K562 (cell line): ENCODE measurements around the gene C11orf91. TPM values are rescaled to one million over a fixed set of nuclear protein-coding genes. Genes with fewer than 3 reads are reported as not detected.
A peak's percentile ranks its signal among the peaks of the same experiment; 100 is the strongest.

ENCODE experiments used
- ATAC-seq: fragments of 200-7000 bp; cut with Tn5 transposase; 3 replicates; pipeline ENCODE4 v1.9.1; 2020; ENCODE audit warnings: moderate library complexity
- BruUV-seq: library from RNA; stranded (reverse); fragments of 400-500 nt; replicated peaks from 2 replicates; lab custom pipeline; 2021; lab: Mats Ljungman, UMichigan
- CTCF ChIA-PET: fragments of 300-600 bp; formaldehyde crosslinking; extraction: SDS; loops from one replicate; lab custom pipeline; 2021; ENCODE audit warnings: low intra/inter-chr PET ratio; lab: Yijun Ruan, JAX
- POLR2A ChIA-PET: fragments of 300-600, 350-650 bp; sonication (Branson Sonifier 250); formaldehyde crosslinking; extraction: SDS; loops from one replicate; lab custom pipeline; 2021; ENCODE audit warnings: antibody characterized with exemption, inconsistent platforms; lab: Yijun Ruan, JAX
- DNase-seq, 4 experiments: peaks; one replicate each; pipeline versions ENCODE4 v3.0.0 to v3.0.0-alpha.2; 2011 to 2018; ENCODE audit warnings: low spot score in 3 of 4, mixed read lengths in 3 of 4; ENCODE audit errors: extremely low read depth in 1 of 4
- FAIRE-seq: peaks from 2 replicates; lab custom pipeline; 2011; peaks lifted over from hg19 to GRCh38; lab: Jason Lieb, UNC
- H2AFZ ChIP-seq: 2 replicates; pipeline ENCODE4 v1.6.0; 2011; ENCODE audit warnings: low read depth, low read length, control low read depth, inconsistent platforms
- H3K27ac ChIP-seq: fragments of 200-600 bp; 3 replicates; pipeline ENCODE4 v1.8.0; 2011; ENCODE audit warnings: low read depth, mild to moderate bottlenecking, control low read depth, inconsistent platforms, low read length, moderate library complexity, mixed read lengths; ENCODE audit errors: extremely low read depth
- H3K27me3 ChIP-seq, 2 experiments: fragments of 300-600 bp in 1 of 2; 2 replicates in 1 of 2; 3 replicates in 1 of 2; pipeline versions ENCODE4 v1.6.0 to v1.8.0; 2011; ENCODE audit warnings: inconsistent platforms in 2 of 2, low read length in 2 of 2, mild to moderate bottlenecking in 1 of 2, mixed read lengths in 1 of 2, moderate library complexity in 1 of 2; ENCODE audit not compliant: control insufficient read depth in 2 of 2, insufficient read depth in 2 of 2
- H3K36me3 ChIP-seq: fragments of 300-600 bp; 3 replicates; pipeline ENCODE4 v1.8.0; 2011; ENCODE audit warnings: mild to moderate bottlenecking, low read length, inconsistent platforms; ENCODE audit not compliant: control insufficient read depth, insufficient read depth
- H3K4me1 ChIP-seq, 2 experiments: fragments of 200-600 bp in 1 of 2; replicated peaks in 1 of 2; 2 replicates in 1 of 2; 3 replicates in 1 of 2; pipeline versions ENCODE4 v1.5.1 to v1.8.0; 2011; ENCODE audit warnings: inconsistent platforms in 2 of 2, low read length in 2 of 2, mild to moderate bottlenecking in 1 of 2, mixed read lengths in 1 of 2, moderate library complexity in 1 of 2; ENCODE audit not compliant: control insufficient read depth in 2 of 2, insufficient read depth in 2 of 2
- H3K4me2 ChIP-seq: 2 replicates; pipeline ENCODE4 v1.6.1; 2011; ENCODE audit warnings: low read length, control low read depth, inconsistent platforms, mixed read lengths; ENCODE audit not compliant: insufficient read depth
- H3K4me3 ChIP-seq: fragments of 200-600 bp; sonication (generic), shearing (Covaris generic); 2 replicates; pipeline ENCODE4 v1.5.1; 2016; ENCODE audit warnings: control low read depth, inconsistent platforms
- H3K79me2 ChIP-seq: fragments of 200-600 bp; 3 replicates; pipeline ENCODE4 v1.8.0; 2011; ENCODE audit warnings: low read length, inconsistent platforms; ENCODE audit not compliant: control insufficient read depth, insufficient read depth
- H3K9ac ChIP-seq, 2 experiments: 2 replicates each; pipeline versions ENCODE4 v1.6.0 to v1.6.1; 2011; ENCODE audit warnings: low read depth in 2 of 2, low read length in 2 of 2, control low read depth in 1 of 2, inconsistent platforms in 1 of 2, mild to moderate bottlenecking in 1 of 2, mixed read lengths in 1 of 2; ENCODE audit not compliant: insufficient read depth in 1 of 2
- H3K9me1 ChIP-seq: one replicate; pipeline ENCODE4 v1.6.0; 2011; ENCODE audit warnings: inconsistent platforms, mild to moderate bottlenecking, low read length, moderate library complexity; ENCODE audit not compliant: control insufficient read depth, insufficient read depth
- H3K9me3 ChIP-seq: replicated peaks from 2 replicates; pipeline ENCODE4 v1.5.1; 2011; ENCODE audit warnings: low read depth, low read length, inconsistent platforms; ENCODE audit not compliant: control insufficient read depth, insufficient read depth
- H4K20me1 ChIP-seq: replicated peaks from 2 replicates; pipeline ENCODE4 v1.6.1; 2011; ENCODE audit warnings: low read length, inconsistent platforms, mixed read lengths; ENCODE audit not compliant: control insufficient read depth, insufficient read depth
- ATF1 ChIP-seq, 2 experiments: fragments of 450-650 bp in 1 of 2; IDR thresholded peaks; 2 replicates each; pipeline ENCODE4 v1.6.1; 2016; ENCODE audit warnings: missing compliant biosample characterization in 1 of 2, missing genetic modification characterization in 1 of 2
- CREB1 ChIP-seq, 2 experiments: sonication (generic) in 1 of 2; formaldehyde crosslinking in 1 of 2; IDR thresholded peaks; 2 replicates each; pipeline versions ENCODE4 v1.6.1 to v1.8.0; 2012 to 2022; ENCODE audit warnings: inconsistent platforms in 1 of 2, mild to moderate bottlenecking in 1 of 2, missing genetic modification reagents in 1 of 2, moderate library complexity in 1 of 2
- E2F6 ChIP-seq, 2 experiments: IDR thresholded peaks; 2 replicates each; pipeline ENCODE4 v1.6.1; 2011; ENCODE audit warnings: borderline replicate concordance in 1 of 2, control low read depth in 1 of 2, low read depth in 1 of 2, low read length in 1 of 2, mild to moderate bottlenecking in 1 of 2, mixed read lengths in 1 of 2, moderate library complexity in 1 of 2; ENCODE audit not compliant: insufficient read depth in 1 of 2, insufficient read length in 1 of 2, poor library complexity in 1 of 2, severe bottlenecking in 1 of 2; ENCODE audit errors: extremely low read depth in 1 of 2
- ETV6 ChIP-seq, 3 experiments: fragments of 150-350 bp in 1 of 3; sonication (generic) in 1 of 3; formaldehyde crosslinking in 1 of 3; IDR thresholded peaks; 2 replicates each; pipeline versions ENCODE4 v1.6.1 to v1.8.0; 2014 to 2022; ENCODE audit warnings: borderline replicate concordance in 2 of 3, low read depth in 2 of 3, antibody characterized with exemption in 1 of 3, low read length in 1 of 3, mild to moderate bottlenecking in 1 of 3, missing genetic modification reagents in 1 of 3
- FIP1L1 ChIP-seq: fragments of 200-400 bp; formaldehyde crosslinking; IDR thresholded peaks from 2 replicates; pipeline ENCODE4 v1.6.1; 2018; ENCODE audit warnings: mild to moderate bottlenecking, low read depth, low read length; ENCODE audit not compliant: poor library complexity, severe bottlenecking
- ILK ChIP-seq: fragments of 450-650 bp; IDR thresholded peaks from 2 replicates; pipeline ENCODE4 v1.6.1; 2016; ENCODE audit warnings: missing genetic modification characterization, low read depth, mild to moderate bottlenecking, missing compliant biosample characterization, moderate library complexity, borderline replicate concordance
- L3MBTL2 ChIP-seq: fragments of 450-650 bp; IDR thresholded peaks from 2 replicates; pipeline ENCODE4 v1.6.1; 2016; ENCODE audit warnings: mild to moderate bottlenecking, moderate library complexity
- POLR2A ChIP-seq: fragments of 450-650 bp; conservative IDR thresholded peaks from 2 replicates; pipeline ENCODE4 v1.6.1; 2016
- POLR2AphosphoS5 ChIP-seq: IDR thresholded peaks from 2 replicates; pipeline ENCODE4 v1.6.1; 2011; ENCODE audit warnings: mild to moderate bottlenecking, low read depth, low read length, moderate library complexity; ENCODE audit not compliant: control insufficient read depth, insufficient read depth
- RBBP5 ChIP-seq: fragments of 200-600 bp; sonication (generic); IDR thresholded peaks from 2 replicates; pipeline ENCODE4 v1.6.1; 2012; ENCODE audit warnings: borderline replicate concordance, mild to moderate bottlenecking, low read length, control low read depth, inconsistent platforms; ENCODE audit not compliant: insufficient read depth, poor library complexity, severe bottlenecking
- ZBTB11 ChIP-seq, 3 experiments: fragments of 200-800 bp in 1 of 3; fragments of 250-450 bp in 1 of 3; fragments of 450-650 bp in 1 of 3; sonication (Bioruptor Pico) in 1 of 3; sonication (Bioruptor generic) in 1 of 3; formaldehyde crosslinking in 1 of 3; IDR thresholded peaks; 2 replicates each; pipeline versions ENCODE4 v1.6.1 to v1.8.0; 2016 to 2022; ENCODE audit warnings: mild to moderate bottlenecking in 2 of 3, missing genetic modification characterization in 2 of 3, missing compliant biosample characterization in 1 of 3, moderate library complexity in 1 of 3
- ZNF444 ChIP-seq: fragments of 250-450 bp; sonication (Bioruptor Pico); IDR thresholded peaks from 2 replicates; pipeline ENCODE4 v1.4.0; 2020; ENCODE audit warnings: mild to moderate bottlenecking, moderate library complexity
- ZNF511 ChIP-seq: sonication (generic); formaldehyde crosslinking; IDR thresholded peaks from 2 replicates; pipeline ENCODE4 v1.8.0; 2022; ENCODE audit warnings: mild to moderate bottlenecking, missing genetic modification reagents
- WGBS: fragments of 100-300 bp; shearing (Covaris generic); methylation state at CpG from one replicate; pipeline ENCODE4 v1.1.6; 2016; ENCODE audit warnings: low coverage, mixed read lengths; ENCODE audit not compliant: insufficient coverage; ENCODE audit errors: missing lambda C conversion rate; 5-methylcytosine and 5-hydroxymethylcytosine counted together
- in situ Hi-C: fragments of 300-500 bp; cut with MboI; formaldehyde crosslinking; loops from 4 replicates; pipeline ENCODE4 v1.15.0; 2018; ENCODE audit warnings: inconsistent platforms, mixed read lengths
- intact Hi-C: fragments of 100-400 bp; cut with micrococcal nuclease; formaldehyde crosslinking; loops from 2 replicates; pipeline ENCODE4 v1.14.2; 2022
- polyA plus RNA-seq, 8 experiments: library from polyadenylated mRNA; depleted of rRNA in 4 of 8; stranded (reverse) in 5 of 8; unstranded in 3 of 8; fragments of >200 nt; fragmentation: Nextera tagmentation in 2 of 8; fragmentation: Illumina TruSeq in 1 of 8; extraction: Ambion mirVana in 2 of 8; extraction: Trizol in 1 of 8; gene quantifications; 2 replicates each; pipeline versions ENCODE4 v1.2.1 to v1.2.3, GENCODE V29; 2011 to 2014; ENCODE audit warnings: inconsistent platforms in 1 of 8, missing spikeins in 1 of 8
- total RNA-seq, 7 experiments: library from RNA; depleted of rRNA in 6 of 7; stranded (reverse); fragments of >200 nt in 6 of 7; fragmentation: Illumina TruSeq in 2 of 7; extraction: Trizol in 2 of 7; gene quantifications; 2 replicates each; pipeline versions ENCODE4 v1.2.1 to v1.2.3, GENCODE V29; 2011 to 2021; ENCODE audit warnings: low replicate concordance in 1 of 7

The C11orf91 gene
- total and polyA plus RNA-seq, 9 of the 15 experiments (the other 6 are each of a cell fraction or from before 2014, with no cell fraction given): not detected

GRCh38 chr11:33736148-33736812 lies 35.7 kb upstream of the C11orf91 start, which contains the start of gene CD59:
Gene CD59 (minus strand): TSS chr11:33736423. CDS start chr11:33722445, 13,978 bp downstream.
- Histone ChIP-seq H3K9me1 (no peaks in the 10 kb centered on the region), H3K27ac (peak within 1 kb of the TSS; percentile 90), H3K4me3 (peak within 1 kb of the TSS; percentile 79), H4K20me1 (peaks cover 11% of the 10 kb centered on the region; the same call in 1 of the 2 replicates), H3K79me2 (peaks cover 52% of the 10 kb centered on the region), H3K27me3 (no peaks in the 10 kb centered on the region), H3K9me3 (no peaks in the 10 kb centered on the region; the same call in 1 of the 2 replicates), H3K4me1 (peaks cover 16 to 53% of the 10 kb centered on the region in 2 experiments; a peak in 4 of 5 replicates), H3K36me3 (peaks cover 16% of the 10 kb centered on the region), H3K9ac (peak within 1 kb of the TSS; percentile 81 to 95), H2AFZ (peak within 1 kb of the TSS; percentile 89), H3K4me2 (peak within 1 kb of the TSS; percentile 95)
- 1% methylated on average over 26 of the region's 48 CpGs for WGBS
- DNase-seq (peak; percentile 96 to 98 (median 96)), FAIRE-seq (peak; percentile 65), ATAC-seq (peak; percentile 87)
- BruUV-seq: no TSS peak
- ChIA-PET CTCF (interaction anchor here (1.1 kb wide), 1 partner anchor 20 kb away, joined by 3 read pairs; no protein-coding TSS in a partner anchor), POLR2A (interaction anchor here (0.5 to 3.1 kb wide), 10 partner anchors 10 to 489 kb away, joined by 3 to 18 read pairs (median 4); partner anchors contain the start of gene FBXO3)
- in situ Hi-C loops (no loop called here), intact Hi-C loops (loop anchor here (2.0 kb wide), 2 partner anchors 13 to 575 kb away; partner anchors contain the start of gene CSTF3)
- TF ChIP-seq L3MBTL2: peak; percentile 52
- TF ChIP-seq FIP1L1: peak; percentile 76
- peak; percentile 67 for TF ChIP-seq RBBP5
- TF ChIP-seq ZBTB11 (CRISPR knock-in tag; IDR thresholded peaks at IDR 0.05): no peak
- TF ChIP-seq ZNF511 (CRISPR knock-in tag): peak; percentile 40
- TF ChIP-seq E2F6 (IDR thresholded peaks at IDR 0.05; ENCODE audit: borderline replicate concordance in 1 of 2, extremely low read depth in 1 of 2, insufficient read depth in 1 of 2, insufficient read length in 1 of 2, low read depth in 1 of 2, low read length in 1 of 2, poor library complexity in 1 of 2, severe bottlenecking in 1 of 2): peak in 1 of 2 experiments; percentile 31
- TF ChIP-seq POLR2AphosphoS5: peak; percentile 70
- no peak for TF ChIP-seq CREB1 (IDR thresholded peaks at IDR 0.05)
- no peak for TF ChIP-seq CREB1 (CRISPR knock-in tag; IDR thresholded peaks at IDR 0.05)
- TF ChIP-seq ILK: no peak
- no peak for TF ChIP-seq ETV6 (IDR thresholded peaks at IDR 0.05; ENCODE audit: borderline replicate concordance in 1 of 2, low read depth in 2 of 2, low read length in 1 of 2)
- TF ChIP-seq ETV6 (CRISPR knock-in tag; IDR thresholded peaks at IDR 0.05; ENCODE audit: borderline replicate concordance): no peak
- TF ChIP-seq ATF1 (CRISPR knock-in tag; IDR thresholded peaks at IDR 0.05): no peak
- peak; percentile 27; the same call in 1 of the 2 replicates for TF ChIP-seq ATF1 (tag; IDR thresholded peaks at IDR 0.05)
- TF ChIP-seq ZNF444 (CRISPR knock-in tag): no peak
- TF ChIP-seq POLR2A: peak; percentile 87
